Left ventricle myocardium inferior (tissue), 1 donor: ENCODE measurements around the gene STUB1. TPM values are rescaled to one million over a fixed set of nuclear protein-coding genes. Genes with fewer than 3 reads are reported as not detected.

Experiments used
- DNase-seq: peaks from one replicate; pipeline ENCODE4 v3.0.0-alpha.2; 2020
- H3K27ac ChIP-seq: fragments of 200-600 bp; replicated peaks from 2 replicates; pipeline ENCODE4 v1.8.0; 2021
- H3K27me3 ChIP-seq: fragments of 200-600 bp; 2 replicates; pipeline ENCODE4 v1.8.0; 2021; ENCODE audit warnings: low read depth
- H3K36me3 ChIP-seq: fragments of 200-600 bp; 2 replicates; pipeline ENCODE4 v1.8.0; 2021
- H3K4me1 ChIP-seq: fragments of 200-600 bp; 2 replicates; pipeline ENCODE4 v1.8.0; 2021
- H3K4me3 ChIP-seq: fragments of 200-600 bp; 2 replicates; pipeline ENCODE4 v1.8.0; 2021; ENCODE audit warnings: mild to moderate bottlenecking, moderate library complexity
- H3K9me3 ChIP-seq: fragments of 200-600 bp; replicated peaks from 2 replicates; pipeline ENCODE4 v1.8.0; 2021
- CTCF ChIP-seq: fragments of 200-600 bp; IDR thresholded peaks from 2 replicates; pipeline ENCODE4 v1.8.0; 2021; ENCODE audit warnings: antibody characterized with exemption, mild to moderate bottlenecking, borderline replicate concordance
- intact Hi-C: fragments of 100-400 bp; cut with micrococcal nuclease; formaldehyde crosslinking; loops from one replicate; pipeline ENCODE4 v1.11.0; 2022
- total RNA-seq: library from RNA; stranded (reverse); fragmentation: NEBNext Ultra II Directional; extraction: Animal tissue kit (Norgen Biotek cat#: 25700); gene quantifications from one replicate; pipeline ENCODE4 v1.2.1, GENCODE V29; 2021
- donor health status: DM: no; HTN: yes; CAD: no; lungs with severe emphysema.

Gene STUB1
- total RNA-seq, 1 donor from 2014 or later = 113 TPM

GRCh38 chr16:705431-706188 is 25.4 kb downstream of the STUB1 start, which contains the start of gene FBXL16:
FBXL16 (minus strand) TSS chr16:705801; CDS start chr16:697405, 8,396 bp downstream.
- no peak for DNase-seq
- Histone ChIP-seq H3K4me3 (peak within 1 kb of the TSS; percentile 29), H3K27ac (no peak within 1 kb of the TSS), H3K27me3 (peaks cover 98% of the 10 kb centered on the region), H3K36me3 (no peaks in the 10 kb centered on the region), H3K4me1 (peaks cover 18% of the 10 kb centered on the region), H3K9me3 (no peaks in the 10 kb centered on the region)
- intact Hi-C loops = no loop called here
- TF ChIP-seq CTCF = no peak

GRCh38 chr16:706189-707061 is 26.2 kb downstream of the STUB1 start:
- H3K27me3 ChIP-seq = peaks cover 98% of the 10 kb centered on the region
- no peaks in the 10 kb centered on the region for H3K36me3 ChIP-seq
- no peak for DNase-seq
- no peak overlapping the region for H3K27ac ChIP-seq
- H3K9me3 ChIP-seq = no peaks in the 10 kb centered on the region
- H3K4me3 ChIP-seq = peak overlapping the region; percentile 21
- intact Hi-C loops = no loop called here
- peaks cover 13% of the 10 kb centered on the region for H3K4me1 ChIP-seq
- TF ChIP-seq CTCF = no peak

DNA sequence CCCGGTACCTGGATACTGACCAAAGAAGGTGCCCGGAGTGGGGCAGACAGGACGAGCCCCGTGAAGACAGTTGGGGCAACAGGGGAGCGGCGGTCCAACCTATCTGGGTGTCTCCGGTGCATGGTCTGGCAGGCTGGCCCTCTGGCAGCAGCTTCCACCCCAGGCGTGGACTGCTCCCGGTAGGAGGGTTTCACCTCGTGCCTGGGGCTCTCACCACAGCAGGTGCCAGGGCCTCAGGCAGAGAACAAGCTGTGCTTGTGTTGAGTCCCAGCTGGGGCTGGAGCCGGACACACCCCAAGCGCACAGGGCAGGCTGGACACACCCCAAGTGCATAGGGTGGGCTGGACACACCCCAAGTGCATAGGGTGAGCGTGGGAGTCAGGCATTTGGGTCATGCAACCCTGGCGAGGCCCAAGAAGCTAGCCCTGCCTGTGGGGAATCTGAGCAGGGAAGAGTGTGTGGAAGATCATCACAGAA is 26.9 kb downstream of the STUB1 start:
- no peak for DNase-seq
- intact Hi-C loops = no loop called here
- no peaks in the 10 kb centered on the region for H3K9me3 ChIP-seq
- no peak for TF ChIP-seq CTCF
- peaks cover 13% of the 10 kb centered on the region for H3K4me1 ChIP-seq
- no peak overlapping the region for H3K27ac ChIP-seq
- H3K27me3 ChIP-seq = peaks cover 94% of the 10 kb centered on the region
- H3K36me3 ChIP-seq = no peaks in the 10 kb centered on the region
- H3K4me3 ChIP-seq = no peak overlapping the region

GRCh38 chr16:708019-708418 is 27.8 kb downstream of the STUB1 start:
- H3K27ac ChIP-seq = no peak overlapping the region
- no peak for DNase-seq
- peaks cover 13% of the 10 kb centered on the region for H3K4me1 ChIP-seq
- peaks cover 84% of the 10 kb centered on the region for H3K27me3 ChIP-seq
- intact Hi-C loops = no loop called here
- TF ChIP-seq CTCF = no peak
- no peaks in the 10 kb centered on the region for H3K36me3 ChIP-seq
- H3K4me3 ChIP-seq = no peak overlapping the region
- no peaks in the 10 kb centered on the region for H3K9me3 ChIP-seq

GRCh38 chr16:708959-709358 is 28.7 kb downstream of the STUB1 start:
- intact Hi-C loops = no loop called here
- H3K27me3 ChIP-seq = peaks cover 75% of the 10 kb centered on the region

More at GRCh38 chr16:708959-709358, 28.7 kb downstream of the STUB1 start:
- Histone ChIP-seq H3K27ac (no peak overlapping the region), H3K9me3 (no peaks in the 10 kb centered on the region), H3K36me3 (no peaks in the 10 kb centered on the region), H3K4me3 (no peak overlapping the region), H3K4me1 (peaks cover 13% of the 10 kb centered on the region)
- no peak for DNase-seq
- no peak for TF ChIP-seq CTCF
